ENCODE data around the gene NLN.
"Not testable (repeated sequence)": the region's sequence is repeated elsewhere in the genome, so short reads cannot be mapped to it uniquely, and the experiment has no call there.

Gene NLN
- 15.1 to 50.5 reads per million in 2 experiments for total RNA-seq

DNA sequence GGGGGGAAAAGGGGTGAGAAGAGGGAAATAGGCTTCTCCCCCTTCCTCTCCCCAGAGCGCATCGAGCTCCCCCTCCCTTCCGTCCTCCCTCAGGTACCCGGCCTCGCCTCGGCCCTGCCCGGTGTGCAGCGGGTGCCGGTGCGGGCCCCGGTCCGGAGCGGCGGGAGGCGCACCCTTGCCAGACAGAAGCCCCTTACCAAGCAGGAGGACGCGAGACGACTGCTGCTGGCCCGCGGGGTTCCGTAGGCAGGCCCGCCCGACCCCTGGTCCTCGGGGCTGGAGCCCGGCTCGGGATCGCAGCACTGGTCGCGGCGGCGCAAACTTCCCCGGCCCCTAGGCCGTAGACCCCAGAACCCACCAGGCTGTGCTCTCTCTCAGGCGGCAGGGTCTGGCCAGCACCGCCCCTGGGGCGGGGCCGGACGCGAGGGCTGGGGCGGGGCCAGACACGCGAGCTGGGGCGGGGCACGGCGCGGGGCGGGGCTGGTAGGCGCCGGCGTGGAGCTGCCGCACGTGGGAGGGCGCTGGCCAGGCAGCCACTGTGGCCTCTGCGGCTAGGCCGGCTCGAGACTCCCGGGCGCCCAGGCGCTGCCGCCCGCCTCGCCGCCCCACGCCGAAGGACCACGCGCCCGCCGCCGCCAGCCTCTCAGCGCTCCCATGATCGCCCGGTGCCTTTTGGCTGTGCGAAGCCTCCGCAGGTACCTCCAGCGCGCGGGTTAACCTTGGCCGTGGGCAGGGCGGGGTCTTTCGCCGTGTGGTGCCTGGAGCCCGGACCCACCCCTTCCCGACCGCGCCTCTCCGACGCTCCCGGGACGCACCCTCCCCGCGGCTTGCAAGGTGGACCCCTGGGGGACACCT, at the start of gene NLN, which contains the start of gene SGTB:
Gene NLN (plus strand): TSS at position 486 of the 855 bp plus-strand sequence. CDS start 169 bp downstream, at position 655.
Gene SGTB (minus strand): TSS at position 390 of the 855 bp plus-strand sequence. CDS start 1,302 bp downstream, outside the sequence.
- DNase-seq (ENCODE audit: low read depth): peak; percentile 76

DNA sequence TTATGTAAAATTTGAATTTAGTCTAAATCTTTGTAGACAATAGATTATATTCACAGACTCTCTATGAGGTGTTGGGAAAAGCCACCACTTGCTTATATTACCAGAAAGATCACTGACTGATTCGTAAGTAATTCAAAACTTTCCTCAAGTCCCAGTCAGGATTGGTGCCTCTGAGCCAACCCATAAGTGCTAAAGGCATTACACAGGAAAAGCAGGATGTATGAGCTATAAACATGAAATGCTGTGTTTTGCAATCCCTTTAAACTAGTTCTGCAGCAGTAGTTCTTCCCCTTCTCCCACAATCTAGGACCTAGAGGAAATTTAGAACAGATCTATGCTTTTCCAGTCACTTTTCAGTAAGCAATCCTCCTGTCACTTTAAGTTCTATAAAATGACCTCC, 49.2 kb upstream of the NLN start:
- no peak for DNase-seq (ENCODE audit: low read depth)

- DNase-seq (ENCODE audit: low read depth): no peak
Measured at GRCh38 chr5:65674749-65675148, 47.3 kb upstream of the NLN start.

DNA sequence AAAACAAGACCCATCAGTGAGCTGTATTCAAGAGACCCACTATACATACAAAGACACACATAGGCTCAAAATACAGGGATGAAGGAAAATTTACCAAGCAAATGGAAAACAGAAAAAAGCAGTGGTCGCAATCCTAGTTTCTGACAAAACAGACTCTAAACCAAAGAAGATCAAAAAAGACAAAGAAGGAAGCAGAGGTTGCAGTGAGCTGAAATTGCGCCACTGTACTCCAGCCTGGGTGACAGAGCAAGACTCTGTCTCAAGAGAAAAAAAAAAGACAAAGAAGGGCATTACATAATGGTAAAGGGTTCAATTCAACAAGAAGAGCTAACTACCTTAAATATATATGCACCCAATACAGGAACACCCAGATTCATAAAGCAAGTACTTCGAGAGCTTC, 45.9 kb upstream of the NLN start:
- DNase-seq (ENCODE audit: low read depth): not testable (repeated sequence)

- DNase-seq (ENCODE audit: low read depth): no peak
Measured at GRCh38 chr5:65682148-65682547, 39.9 kb upstream of the NLN start.

DNA sequence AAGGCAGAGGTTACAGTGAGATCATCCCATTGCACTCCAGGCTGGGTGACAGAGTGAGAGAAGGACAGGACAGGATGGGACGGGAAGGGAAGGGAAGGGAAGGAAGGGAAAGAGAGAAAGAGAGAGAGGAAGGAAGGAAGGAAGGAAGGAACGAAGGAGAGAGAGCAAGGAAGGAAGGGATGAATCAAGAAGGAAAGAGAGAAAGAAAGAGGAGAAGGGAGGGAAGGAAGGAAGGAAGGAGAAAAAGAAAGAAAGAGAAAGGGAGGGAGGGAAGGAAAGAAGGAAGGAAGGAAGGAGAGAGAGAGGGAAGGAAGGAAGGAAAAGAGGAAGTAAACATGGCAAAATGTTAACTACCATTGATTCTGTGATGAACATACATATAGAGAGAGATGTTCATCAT, 28.9 kb upstream of the NLN start:
- DNase-seq (ENCODE audit: low read depth): no peak

GRCh38 chr5:65695162-65695755, 26.7 kb upstream of the NLN start:
- DNase-seq (ENCODE audit: low read depth): no peak

DNA sequence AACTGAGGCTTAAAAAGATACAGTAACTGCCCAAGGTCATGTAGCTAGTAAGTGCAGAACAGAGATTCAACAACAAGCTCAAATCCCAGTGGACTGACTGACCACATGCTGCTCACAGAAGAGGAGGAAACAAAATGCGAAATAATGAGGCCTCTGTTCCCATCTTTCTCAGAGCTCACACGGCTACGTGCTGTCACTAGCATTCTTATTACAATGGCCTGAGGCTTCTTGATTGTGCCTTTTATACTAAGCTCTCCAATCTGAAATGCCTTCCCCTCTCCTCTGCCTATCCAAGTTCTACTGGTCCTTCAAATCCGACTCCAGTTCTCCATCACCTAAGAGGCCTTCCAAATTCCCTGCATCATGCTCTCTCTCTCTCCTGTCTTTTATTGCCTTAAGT, 26.1 kb upstream of the NLN start:
- no peak for DNase-seq (ENCODE audit: low read depth)

DNA sequence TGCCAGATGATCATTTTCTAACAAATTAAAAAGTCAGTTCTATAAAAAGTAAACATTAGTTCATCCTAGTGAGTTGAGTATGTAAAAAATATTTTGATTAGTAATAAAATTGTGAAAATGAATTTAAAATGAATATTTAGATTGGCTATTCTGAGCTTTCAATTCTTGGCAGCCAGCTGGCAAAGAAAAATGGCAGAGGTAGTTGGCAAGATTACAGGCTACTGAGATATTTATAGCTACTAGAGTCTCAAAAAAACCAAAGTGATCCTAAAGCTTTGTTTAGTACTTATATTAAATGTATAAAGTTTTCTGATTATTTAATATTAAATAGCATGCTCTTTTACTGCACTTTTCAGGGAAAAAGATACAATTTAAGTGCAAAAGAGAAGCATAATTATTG, 25.1 kb upstream of the NLN start:
- no peak for DNase-seq (ENCODE audit: low read depth)

- no peak for DNase-seq (ENCODE audit: low read depth)
Measured at GRCh38 chr5:65699338-65699737, 22.7 kb upstream of the NLN start.

- no peak for DNase-seq (ENCODE audit: low read depth)
Measured at GRCh38 chr5:65702036-65702435, 20.0 kb upstream of the NLN start.

DNA sequence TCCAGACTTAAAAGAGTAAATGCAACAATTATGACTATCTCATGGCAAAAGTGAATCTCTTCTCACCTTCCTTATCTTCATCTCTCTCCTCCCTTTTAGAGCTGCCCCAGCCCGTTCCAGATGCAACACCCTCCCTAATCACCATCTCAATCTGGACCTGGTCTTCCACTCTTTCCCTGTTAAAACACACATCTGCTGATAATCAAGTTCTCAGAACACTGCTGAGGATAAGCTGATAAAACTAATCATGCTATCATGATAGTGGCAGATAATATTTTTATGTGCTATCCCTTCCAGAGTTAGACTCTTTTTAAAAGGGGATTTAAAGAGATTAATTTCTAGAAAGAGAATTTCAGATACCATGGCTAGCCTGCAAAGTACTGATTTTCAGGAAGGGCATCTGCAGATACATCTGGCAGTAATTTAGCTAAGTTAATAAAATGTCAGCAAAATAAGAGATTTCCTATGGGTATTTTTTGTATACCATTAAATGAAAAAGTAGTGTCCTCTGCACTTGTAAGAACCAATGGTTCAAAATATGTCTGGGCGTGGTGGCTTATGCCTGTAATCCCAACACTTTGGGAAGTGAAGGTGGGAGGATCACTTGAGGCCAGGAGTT, 17.3 kb upstream of the NLN start:
- no peak for DNase-seq (ENCODE audit: low read depth)

DNA sequence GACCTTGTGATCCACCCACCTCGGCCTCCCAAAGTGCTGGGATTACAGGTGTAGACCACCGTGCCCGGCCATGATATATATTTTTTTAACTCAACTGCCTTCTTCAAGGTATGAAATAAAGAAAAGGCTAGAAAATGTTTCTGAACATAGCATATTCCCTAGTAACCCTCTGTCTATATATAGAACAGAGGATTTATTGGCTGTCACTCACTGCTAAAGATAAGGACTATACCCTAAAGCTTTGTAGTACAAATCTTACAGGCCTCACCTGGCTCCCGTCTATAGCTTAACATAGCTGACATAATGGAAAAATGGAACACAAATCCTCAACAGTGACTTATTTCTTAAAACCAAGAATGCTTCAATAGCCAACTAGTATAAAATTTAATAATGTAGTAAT, 14.3 kb upstream of the NLN start:
- DNase-seq (ENCODE audit: low read depth): no peak

GRCh38 chr5:65708145-65708544, 13.9 kb upstream of the NLN start:
- DNase-seq (ENCODE audit: low read depth): no peak

GRCh38 chr5:65718576-65719310, 3.3 kb upstream of the NLN start:
- no peak for DNase-seq (ENCODE audit: low read depth)

GRCh38 chr5:65721050-65721719, 820 bp upstream of the NLN start:
- no peak for DNase-seq (ENCODE audit: low read depth)

- DNase-seq (ENCODE audit: low read depth): no peak
Measured at GRCh38 chr5:65722575-65723403, 784 bp downstream of the NLN start.

GRCh38 chr5:65727491-65728156, 5.6 kb downstream of the NLN start:
- no peak for DNase-seq (ENCODE audit: low read depth)

DNA sequence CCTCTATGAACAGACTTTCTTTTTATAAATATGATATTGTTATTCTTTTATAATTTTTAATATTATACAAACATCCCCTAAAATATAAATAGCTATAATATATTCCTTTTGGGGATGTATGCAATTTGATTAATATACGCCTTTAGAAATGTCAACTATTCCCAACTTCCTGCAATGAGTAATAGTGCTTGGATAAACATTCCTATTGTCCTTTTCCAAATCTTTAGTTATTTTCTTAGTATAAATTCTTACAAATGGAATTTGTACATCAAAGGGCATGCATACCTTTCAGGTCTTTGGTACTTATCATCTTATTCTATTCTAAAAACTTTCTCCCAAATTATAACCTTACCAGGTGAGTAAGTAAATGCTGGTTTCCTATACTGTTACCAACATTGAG, 6.2 kb downstream of the NLN start:
- no peak for DNase-seq (ENCODE audit: low read depth)

DNA sequence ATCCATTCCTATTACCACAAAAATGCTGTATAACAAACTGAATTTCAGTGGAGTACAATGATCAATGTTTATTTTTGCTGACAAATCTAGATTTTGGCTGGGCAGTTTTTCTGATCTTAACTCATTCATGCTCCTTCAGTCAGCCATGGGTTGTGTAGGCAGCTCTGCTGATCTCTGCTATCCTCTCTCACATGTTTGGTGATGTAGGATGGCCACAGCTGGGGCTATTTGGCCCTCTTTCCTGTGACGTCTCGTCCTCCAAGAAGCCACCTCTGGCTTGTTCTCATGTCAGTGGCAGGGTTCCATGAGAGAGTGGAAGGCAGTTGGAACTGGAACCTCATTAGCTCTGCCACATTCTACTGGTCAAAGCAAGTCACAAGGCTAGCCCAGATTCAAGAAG, 8.9 kb downstream of the NLN start:
- no peak for DNase-seq (ENCODE audit: low read depth)
